Measurements from ENCODE around the gene TMA7.

DNA sequence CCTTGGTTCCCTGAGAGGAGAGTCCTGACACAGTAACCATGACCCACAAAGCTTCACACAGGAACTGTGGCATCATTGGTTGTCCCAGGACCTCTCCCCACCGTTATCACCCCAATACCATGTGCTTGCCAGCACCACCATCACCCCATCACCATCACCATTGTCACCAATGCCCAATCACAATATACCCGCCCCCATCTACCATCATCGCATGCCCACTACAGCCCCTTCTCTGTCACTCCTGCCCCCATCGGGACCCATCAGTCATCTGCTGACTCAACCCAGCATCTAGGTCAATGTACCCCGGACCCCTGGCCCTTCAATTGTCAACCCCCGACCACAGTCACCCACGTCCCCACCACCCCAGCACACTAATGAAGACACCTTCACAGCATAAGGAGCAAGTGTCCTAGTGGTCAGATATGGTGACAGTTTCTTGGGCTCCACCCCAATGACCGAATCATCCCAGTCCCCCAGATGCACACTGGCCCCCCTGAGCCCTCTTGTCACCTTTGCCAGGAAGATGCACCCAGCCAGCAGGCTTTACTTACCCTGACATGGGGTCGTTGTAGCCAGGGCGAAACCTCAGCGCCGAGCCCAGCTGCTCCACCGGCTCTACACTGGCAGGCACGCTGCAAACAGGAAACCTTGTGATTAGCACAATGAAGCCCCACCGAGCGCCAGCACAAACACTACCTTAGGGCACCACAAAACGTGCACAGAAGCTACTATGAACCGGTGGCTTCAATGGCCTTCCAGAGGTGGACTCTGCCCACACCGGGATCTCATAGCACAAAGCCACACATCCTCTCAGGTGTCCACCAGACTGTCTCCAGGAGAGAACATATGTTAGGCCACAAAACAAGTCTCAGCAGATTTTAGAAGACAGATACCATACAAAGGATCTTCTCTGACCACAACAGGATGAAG is 38.8 kb downstream of the TMA7 start:
- TF ChIP-seq, protein P1, sequence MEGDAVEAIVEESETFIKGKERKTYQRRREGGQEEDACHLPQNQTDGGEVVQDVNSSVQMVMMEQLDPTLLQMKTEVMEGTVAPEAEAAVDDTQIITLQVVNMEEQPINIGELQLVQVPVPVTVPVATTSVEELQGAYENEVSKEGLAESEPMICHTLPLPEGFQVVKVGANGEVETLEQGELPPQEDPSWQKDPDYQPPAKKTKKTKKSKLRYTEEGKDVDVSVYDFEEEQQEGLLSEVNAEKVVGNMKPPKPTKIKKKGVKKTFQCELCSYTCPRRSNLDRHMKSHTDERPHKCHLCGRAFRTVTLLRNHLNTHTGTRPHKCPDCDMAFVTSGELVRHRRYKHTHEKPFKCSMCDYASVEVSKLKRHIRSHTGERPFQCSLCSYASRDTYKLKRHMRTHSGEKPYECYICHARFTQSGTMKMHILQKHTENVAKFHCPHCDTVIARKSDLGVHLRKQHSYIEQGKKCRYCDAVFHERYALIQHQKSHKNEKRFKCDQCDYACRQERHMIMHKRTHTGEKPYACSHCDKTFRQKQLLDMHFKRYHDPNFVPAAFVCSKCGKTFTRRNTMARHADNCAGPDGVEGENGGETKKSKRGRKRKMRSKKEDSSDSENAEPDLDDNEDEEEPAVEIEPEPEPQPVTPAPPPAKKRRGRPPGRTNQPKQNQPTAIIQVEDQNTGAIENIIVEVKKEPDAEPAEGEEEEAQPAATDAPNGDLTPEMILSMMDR (conservative IDR thresholded peaks at IDR 0.05 in 1 of 2, IDR thresholded peaks at IDR 0.05 in 1 of 2; ENCODE audit: low read depth in 1 of 2, low read length in 2 of 2), result no peak
- no peak for TF ChIP-seq EZH2 (IDR thresholded peaks at IDR 0.05; ENCODE audit: low read length, missing control alignments)
